Loucy (cell line): ENCODE measurements around the gene CFAP90.

Experiments
- H2AFZ ChIP-seq: fragments of 200-600 bp; sonication (generic); 2 replicates; pipeline ENCODE4 v1.6.0; 2016; ENCODE audit warnings: antibody characterized with exemption, mild to moderate bottlenecking, low read length, moderate library complexity
- H3F3A ChIP-seq: fragments of 200-600 bp; 2 replicates; pipeline ENCODE4 v1.6.0; 2016; ENCODE audit warnings: antibody characterized with exemption, low read depth, mild to moderate bottlenecking
- H3K27me3 ChIP-seq: fragments of 200-600 bp; sonication (generic); 2 replicates; pipeline ENCODE4 v1.6.1; 2014; ENCODE audit warnings: low read length, mild to moderate bottlenecking; ENCODE audit not compliant: insufficient read depth, poor library complexity, severe bottlenecking
- H3K36me3 ChIP-seq: fragments of 200-600 bp; sonication (generic); 2 replicates; pipeline ENCODE4 v1.6.1; 2016; ENCODE audit warnings: low read length; ENCODE audit not compliant: insufficient read depth
- H3K4me1 ChIP-seq: fragments of 200-600 bp; sonication (generic); 2 replicates; pipeline ENCODE4 v1.5.1; 2014; ENCODE audit warnings: low read length, mild to moderate bottlenecking; ENCODE audit not compliant: insufficient read depth, poor library complexity, severe bottlenecking
- H3K4me2 ChIP-seq: fragments of 200-600 bp; sonication (generic); 2 replicates; pipeline ENCODE4 v1.6.0; 2014; ENCODE audit warnings: antibody characterized with exemption, low read length, low read depth, mild to moderate bottlenecking; ENCODE audit not compliant: poor library complexity, severe bottlenecking
- H3K4me3 ChIP-seq: fragments of 200-600 bp; sonication (generic); 2 replicates; pipeline ENCODE4 v1.5.1; 2014; ENCODE audit warnings: low read length, mild to moderate bottlenecking, mixed read lengths; ENCODE audit not compliant: poor library complexity, severe bottlenecking
- H3K79me2 ChIP-seq: fragments of 200-600 bp; sonication (generic); 2 replicates; pipeline ENCODE4 v1.6.1; 2014; ENCODE audit warnings: low read length; ENCODE audit not compliant: insufficient read depth
- H3K9ac ChIP-seq: fragments of 200-600 bp; sonication (generic); 2 replicates; pipeline ENCODE4 v1.6.0; 2014; ENCODE audit warnings: mild to moderate bottlenecking, low read depth, low read length, moderate library complexity; ENCODE audit not compliant: poor library complexity, severe bottlenecking
- H3K9me2 ChIP-seq: fragments of 200-600 bp; sonication (generic); replicated peaks from 2 replicates; pipeline ENCODE4 v1.6.1; 2016; ENCODE audit warnings: low read depth, low read length, mixed read lengths
- H3K9me3 ChIP-seq: fragments of 200-600 bp; sonication (generic); 2 replicates; pipeline ENCODE4 v1.6.1; 2014; ENCODE audit warnings: mild to moderate bottlenecking, antibody characterized with exemption, low read length, low read depth; ENCODE audit not compliant: insufficient read depth
- H4K20me1 ChIP-seq: fragments of 200-600 bp; sonication (generic); 2 replicates; pipeline ENCODE4 v1.6.0; 2014; ENCODE audit warnings: antibody characterized with exemption, low read length, mild to moderate bottlenecking; ENCODE audit not compliant: insufficient read depth, poor library complexity, severe bottlenecking
- EZH2phosphoT487 ChIP-seq: fragments of 200-600 bp; IDR thresholded peaks from 2 replicates; pipeline ENCODE4 v1.6.1; 2018; ENCODE audit warnings: antibody characterized with exemption, mild to moderate bottlenecking, moderate library complexity, borderline replicate concordance
- TF ChIP-seq, protein P1 (sequence below): fragments of 200-600 bp; sonication (generic); conservative IDR thresholded peaks from 2 replicates; pipeline ENCODE4 v1.5.1; 2014; ENCODE audit warnings: mild to moderate bottlenecking, antibody characterized with exemption, low read length

CFAP90 gene

DNA sequence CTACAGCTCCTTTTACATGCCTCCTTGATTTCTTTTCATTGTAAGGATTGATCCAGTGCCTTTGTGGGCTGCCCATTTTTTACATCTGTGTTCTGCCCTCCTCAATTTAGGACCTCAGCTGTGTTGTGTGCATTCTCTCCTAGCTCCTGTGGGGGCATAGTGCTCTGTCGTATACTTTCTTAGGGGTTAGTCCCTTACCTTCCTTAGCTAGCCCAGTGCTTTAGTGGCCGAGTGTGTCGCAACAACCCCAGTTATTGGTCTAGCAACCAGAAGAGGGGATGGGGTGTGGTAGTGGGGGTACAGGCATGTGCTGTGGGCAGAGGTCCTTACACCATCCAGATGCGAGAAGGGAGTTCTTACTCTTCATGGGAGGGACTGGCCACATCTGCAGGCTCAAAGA, 30.2 kb upstream of the CFAP90 start:
- peaks cover 10% of the 10 kb centered on the region; the same call in 1 of the 2 replicates for H3K79me2 ChIP-seq
- H3K27me3 ChIP-seq: no peaks in the 10 kb centered on the region
- no peaks in the 10 kb centered on the region for H3K4me1 ChIP-seq
- peaks cover 7% of the 10 kb centered on the region for H4K20me1 ChIP-seq
- H3F3A ChIP-seq: no peaks in the 10 kb centered on the region
- no peak overlapping the region for H3K4me3 ChIP-seq
- no peak overlapping the region for H3K4me2 ChIP-seq
- no peak for TF ChIP-seq EZH2phosphoT487
- TF ChIP-seq, protein P1, sequence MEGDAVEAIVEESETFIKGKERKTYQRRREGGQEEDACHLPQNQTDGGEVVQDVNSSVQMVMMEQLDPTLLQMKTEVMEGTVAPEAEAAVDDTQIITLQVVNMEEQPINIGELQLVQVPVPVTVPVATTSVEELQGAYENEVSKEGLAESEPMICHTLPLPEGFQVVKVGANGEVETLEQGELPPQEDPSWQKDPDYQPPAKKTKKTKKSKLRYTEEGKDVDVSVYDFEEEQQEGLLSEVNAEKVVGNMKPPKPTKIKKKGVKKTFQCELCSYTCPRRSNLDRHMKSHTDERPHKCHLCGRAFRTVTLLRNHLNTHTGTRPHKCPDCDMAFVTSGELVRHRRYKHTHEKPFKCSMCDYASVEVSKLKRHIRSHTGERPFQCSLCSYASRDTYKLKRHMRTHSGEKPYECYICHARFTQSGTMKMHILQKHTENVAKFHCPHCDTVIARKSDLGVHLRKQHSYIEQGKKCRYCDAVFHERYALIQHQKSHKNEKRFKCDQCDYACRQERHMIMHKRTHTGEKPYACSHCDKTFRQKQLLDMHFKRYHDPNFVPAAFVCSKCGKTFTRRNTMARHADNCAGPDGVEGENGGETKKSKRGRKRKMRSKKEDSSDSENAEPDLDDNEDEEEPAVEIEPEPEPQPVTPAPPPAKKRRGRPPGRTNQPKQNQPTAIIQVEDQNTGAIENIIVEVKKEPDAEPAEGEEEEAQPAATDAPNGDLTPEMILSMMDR: no peak; the same call in 1 of the 2 replicates
- no peak overlapping the region for H2AFZ ChIP-seq
- no peaks in the 10 kb centered on the region for H3K9me3 ChIP-seq
- H3K36me3 ChIP-seq: peaks cover 91% of the 10 kb centered on the region
- no peak overlapping the region for H3K9ac ChIP-seq
- no peaks in the 10 kb centered on the region for H3K9me2 ChIP-seq

DNA sequence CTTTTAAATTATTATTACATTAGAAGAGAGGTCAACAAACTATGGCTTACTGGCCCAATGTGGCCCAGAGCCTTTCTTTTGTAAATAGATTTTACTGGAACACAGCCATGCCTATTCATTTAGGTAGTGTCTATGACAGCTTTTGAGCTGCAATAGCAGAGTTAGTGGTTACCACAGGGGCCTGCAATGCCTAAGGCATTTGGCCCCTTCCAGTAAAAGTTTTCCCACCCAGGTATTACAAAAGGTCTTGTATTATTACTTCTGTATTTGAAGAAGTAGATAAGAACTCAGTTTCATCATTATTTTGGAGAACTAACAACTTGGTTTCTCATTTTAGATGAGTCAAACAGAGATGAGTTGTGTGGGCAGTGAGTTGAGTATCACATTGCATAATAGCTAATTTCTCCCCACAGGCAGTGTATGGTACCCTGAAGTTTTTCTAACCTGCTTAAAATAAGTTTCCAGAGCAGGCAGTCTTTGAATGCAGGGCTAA, 27.5 kb upstream of the CFAP90 start:
- Histone ChIP-seq H3F3A (no peaks in the 10 kb centered on the region), H3K9me3 (no peaks in the 10 kb centered on the region), H2AFZ (no peak overlapping the region), H3K79me2 (peaks cover 32% of the 10 kb centered on the region), H3K27me3 (no peaks in the 10 kb centered on the region), H3K4me3 (no peak overlapping the region), H3K4me1 (peaks cover 1% of the 10 kb centered on the region), H4K20me1 (peaks cover 12% of the 10 kb centered on the region), H3K9ac (no peak overlapping the region), H3K36me3 (peaks cover 78% of the 10 kb centered on the region), H3K4me2 (no peak overlapping the region), H3K9me2 (no peaks in the 10 kb centered on the region)
- TF ChIP-seq, protein P1: no peak
- no peak for TF ChIP-seq EZH2phosphoT487

DNA sequence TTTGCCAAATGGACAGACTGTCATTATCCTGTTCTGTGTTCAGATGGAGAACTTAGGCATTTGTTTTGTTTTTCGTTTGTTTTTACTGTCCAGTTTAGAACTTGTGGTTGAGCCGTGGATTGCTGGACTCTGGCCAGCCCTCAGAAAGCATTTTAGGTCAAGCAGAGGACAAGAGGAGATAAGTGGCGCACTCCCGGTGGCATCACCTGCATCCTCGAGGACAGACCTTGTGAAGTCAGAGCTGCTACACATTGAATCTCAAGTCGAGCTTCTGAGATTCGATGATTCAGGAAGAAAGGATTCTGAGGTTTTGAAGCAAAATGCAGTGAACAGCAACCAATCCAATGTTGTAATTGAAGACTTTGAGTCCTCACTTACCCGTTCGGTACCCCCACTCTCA, 26.9 kb upstream of the CFAP90 start:
- no peaks in the 10 kb centered on the region for H3K9me3 ChIP-seq
- peaks cover 38% of the 10 kb centered on the region for H3K79me2 ChIP-seq
- peaks cover 73% of the 10 kb centered on the region for H3K36me3 ChIP-seq
- H3K4me3 ChIP-seq: no peak overlapping the region
- H4K20me1 ChIP-seq: peaks cover 18% of the 10 kb centered on the region
- no peak overlapping the region for H3K4me2 ChIP-seq
- H3K4me1 ChIP-seq: peaks cover 7% of the 10 kb centered on the region
- H3K9me2 ChIP-seq: no peaks in the 10 kb centered on the region
- H3K9ac ChIP-seq: no peak overlapping the region
- no peaks in the 10 kb centered on the region for H3F3A ChIP-seq
- no peak overlapping the region for H2AFZ ChIP-seq
- TF ChIP-seq EZH2phosphoT487: no peak
- TF ChIP-seq, protein P1: no peak
- no peaks in the 10 kb centered on the region for H3K27me3 ChIP-seq
